SK-N-SH (cell line): Measurements from ENCODE around the gene INTS6L. TPM values are rescaled to one million over a fixed set of nuclear protein-coding genes. Genes with fewer than 3 reads are reported as not detected.

Experiments
- CTCF ChIA-PET: fragments of 300-600, 350-600 bp; formaldehyde crosslinking; extraction: SDS; loops from one replicate; lab custom pipeline; 2021; lab: Yijun Ruan, JAX
- POLR2A ChIA-PET: fragments of 350-600 bp; sonication (Branson Sonifier 250); formaldehyde crosslinking; extraction: SDS; loops from one replicate; lab custom pipeline; 2020; ENCODE audit warnings: antibody characterized with exemption, inconsistent platforms; lab: Yijun Ruan, JAX
- DNase-seq: peaks from one replicate; pipeline ENCODE4 v3.0.0; 2012
- H2AFZ ChIP-seq: fragments of 200-600 bp; sonication (generic); 2 replicates; pipeline ENCODE4 v1.8.1; 2016; ENCODE audit warnings: antibody characterized with exemption, mild to moderate bottlenecking, low read depth
- H3F3A ChIP-seq: fragments of 200-600 bp; sonication (generic); replicated peaks from 2 replicates; pipeline ENCODE3; 2016; ENCODE audit warnings: antibody characterized with exemption, mild to moderate bottlenecking; ENCODE audit not compliant: insufficient read depth
- H3K27ac ChIP-seq, 2 experiments: fragments of 200-500 bp in 1 of 2; fragments of 200-600 bp in 1 of 2; sonication (Bioruptor generic) in 1 of 2; sonication (generic), shearing (Covaris generic) in 1 of 2; 2 replicates each; pipeline versions ENCODE4 v1.5.1 to v1.6.1; 2014 to 2016; ENCODE audit warnings: low read depth in 2 of 2, inconsistent platforms in 1 of 2, low read length in 1 of 2, mild to moderate bottlenecking in 1 of 2, mixed read lengths in 1 of 2
- H3K27me3 ChIP-seq: fragments of 200-600 bp; sonication (generic), shearing (Covaris generic); 2 replicates; pipeline ENCODE4 v1.6.1; 2016; ENCODE audit warnings: mixed run types; ENCODE audit not compliant: insufficient read depth
- H3K36me3 ChIP-seq, 2 experiments: fragments of 200-500 bp in 1 of 2; fragments of 200-600 bp in 1 of 2; sonication (Bioruptor generic) in 1 of 2; sonication (generic) in 1 of 2; replicated peaks in 1 of 2; 2 replicates each; pipeline versions ENCODE3 to v1.5.1; 2014 to 2016; ENCODE audit warnings: low read length in 1 of 2, mild to moderate bottlenecking in 1 of 2; ENCODE audit not compliant: insufficient read depth in 2 of 2, control insufficient read depth in 1 of 2
- H3K4me1 ChIP-seq, 2 experiments: fragments of 200-500 bp in 1 of 2; fragments of 200-600 bp in 1 of 2; sonication (Bioruptor generic) in 1 of 2; sonication (generic), shearing (Covaris generic) in 1 of 2; 2 replicates each; pipeline versions ENCODE4 v1.5.1 to v1.6.1; 2014 to 2016; ENCODE audit warnings: low read depth in 1 of 2, low read length in 1 of 2, mixed run types in 1 of 2; ENCODE audit not compliant: insufficient read depth in 2 of 2, control insufficient read depth in 1 of 2
- H3K4me2 ChIP-seq: fragments of 200-600 bp; sonication (generic), shearing (Covaris generic); 2 replicates; pipeline ENCODE4 v1.6.1; 2017; ENCODE audit warnings: mixed run types
- H3K4me3 ChIP-seq, 2 experiments: fragments of 200-500 bp in 1 of 2; fragments of 200-600 bp in 1 of 2; sonication (Bioruptor generic) in 1 of 2; sonication (generic), shearing (Covaris generic) in 1 of 2; 2 replicates each; pipeline versions ENCODE4 v1.5.1 to v1.8.1; 2014 to 2016; ENCODE audit warnings: low read depth in 2 of 2, inconsistent platforms in 1 of 2, low read length in 1 of 2, mild to moderate bottlenecking in 1 of 2, mixed read lengths in 1 of 2, moderate library complexity in 1 of 2
- H3K79me2 ChIP-seq: fragments of 200-600 bp; sonication (generic); 2 replicates; pipeline ENCODE4 v1.8.1; 2017; ENCODE audit warnings: mild to moderate bottlenecking; ENCODE audit not compliant: insufficient read depth
- H3K9ac ChIP-seq: fragments of 200-600 bp; sonication (generic); 2 replicates; pipeline ENCODE4 v1.6.1; 2017; ENCODE audit warnings: mixed run types
- H3K9me2 ChIP-seq: fragments of 200-600 bp; sonication (generic); 2 replicates; pipeline ENCODE4 v1.6.1; 2017; ENCODE audit warnings: mixed run types
- H3K9me3 ChIP-seq: fragments of 200-600 bp; sonication (generic); 2 replicates; pipeline ENCODE4 v1.6.1; 2017; ENCODE audit warnings: mixed run types, mild to moderate bottlenecking, moderate library complexity
- H4K20me1 ChIP-seq: fragments of 200-600 bp; sonication (generic); 2 replicates; pipeline ENCODE4 v1.6.1; 2017; ENCODE audit warnings: mild to moderate bottlenecking, mixed run types; ENCODE audit not compliant: insufficient read depth
- CHD2 ChIP-seq: fragments of 150-350 bp; IDR thresholded peaks from 2 replicates; pipeline ENCODE4 v1.6.1; 2018; ENCODE audit warnings: low read length; ENCODE audit not compliant: partially characterized antibody
- CTCF ChIP-seq: fragments of 200-600 bp; sonication (generic); IDR thresholded peaks from 2 replicates; pipeline ENCODE4 v1.6.1; 2017; ENCODE audit warnings: antibody characterized with exemption, mild to moderate bottlenecking, moderate library complexity
- ELF1 ChIP-seq: IDR thresholded peaks from 2 replicates; pipeline ENCODE4 v1.4.0; 2012
- EZH2phosphoT487 ChIP-seq: fragments of 200-600 bp; sonication (generic); IDR thresholded peaks from 2 replicates; pipeline ENCODE4 v1.6.1; 2017; ENCODE audit warnings: low read depth, mixed run types, mild to moderate bottlenecking, antibody characterized with exemption, moderate library complexity, borderline replicate concordance
- FOSL2 ChIP-seq: IDR thresholded peaks from 2 replicates; pipeline ENCODE4 v1.4.0; 2012; ENCODE audit warnings: low read depth, mild to moderate bottlenecking, moderate library complexity, borderline replicate concordance
- FOXJ3 ChIP-seq: sonication (generic); formaldehyde crosslinking; IDR thresholded peaks from 2 replicates; pipeline ENCODE4 v1.5.1; 2020; ENCODE audit warnings: mild to moderate bottlenecking, missing genetic modification reagents
- GABPA ChIP-seq: IDR thresholded peaks from 2 replicates; pipeline ENCODE4 v1.4.0; 2012; ENCODE audit warnings: low read depth, mild to moderate bottlenecking
- GATA2 ChIP-seq: sonication (generic); formaldehyde crosslinking; IDR thresholded peaks from 2 replicates; pipeline ENCODE4 v1.5.0; 2020; ENCODE audit warnings: mild to moderate bottlenecking, missing genetic modification reagents
- MXI1 ChIP-seq: IDR thresholded peaks from 2 replicates; pipeline ENCODE4 v1.6.1; 2012; ENCODE audit warnings: mild to moderate bottlenecking, low read depth, low read length, improper control_type of control experiment
- NFIC ChIP-seq: IDR thresholded peaks from 2 replicates; pipeline ENCODE4 v1.4.0; 2012; ENCODE audit warnings: borderline replicate concordance
- PBX3 ChIP-seq: IDR thresholded peaks from 2 replicates; pipeline ENCODE4; 2012
- POLR2AphosphoS5 ChIP-seq: IDR thresholded peaks from 2 replicates; pipeline ENCODE4 v1.6.1; 2012; ENCODE audit warnings: low read depth, low read length
- RAD21 ChIP-seq: IDR thresholded peaks from 2 replicates; pipeline ENCODE4 v1.6.1; 2012; ENCODE audit warnings: mild to moderate bottlenecking, low read length
- RCOR1 ChIP-seq: fragments of 150-350 bp; IDR thresholded peaks from 2 replicates; pipeline ENCODE4 v1.6.1; 2017; ENCODE audit warnings: antibody characterized with exemption, low read length
- RFX5 ChIP-seq: IDR thresholded peaks from 2 replicates; pipeline ENCODE4 v1.6.1; 2012; ENCODE audit warnings: mild to moderate bottlenecking, improper control_type of control experiment, low read length
- TAF1 ChIP-seq: IDR thresholded peaks from 2 replicates; pipeline ENCODE4 v1.6.1; 2012; ENCODE audit warnings: low read depth, mild to moderate bottlenecking, low read length, moderate library complexity, borderline replicate concordance
- TCF12 ChIP-seq: IDR thresholded peaks from 2 replicates; pipeline ENCODE4 v1.4.0; 2012
- TEAD4 ChIP-seq: IDR thresholded peaks from 2 replicates; pipeline ENCODE4 v1.4.0; 2012; ENCODE audit warnings: mild to moderate bottlenecking, borderline replicate concordance; ENCODE audit not compliant: insufficient read depth
- USF2 ChIP-seq: fragments of 150-350 bp; IDR thresholded peaks from 2 replicates; pipeline ENCODE4 v1.6.1; 2017; ENCODE audit warnings: antibody characterized with exemption, low read length, low read depth, borderline replicate concordance
- WGBS: methylation state at CpG from one replicate; pipeline ENCODE4 v1.1.6; 2017; ENCODE audit warnings: low lambda C conversion rate; 5-methylcytosine and 5-hydroxymethylcytosine counted together
- polyA plus RNA-seq, 3 experiments: library from polyadenylated mRNA; depleted of rRNA; stranded (reverse); fragments of >200 nt; gene quantifications; 2 replicates each; pipeline ENCODE4 v1.2.3, GENCODE V29; 2012
- TF ChIP-seq, protein P1 (sequence below): IDR thresholded peaks from 2 replicates; pipeline ENCODE4 v1.4.0; 2012; ENCODE audit warnings: low read depth

INTS6L gene
- polyA plus RNA-seq, 1 of the 3 experiments (the other 2 are of a cell fraction) = 2.0 TPM

DNA sequence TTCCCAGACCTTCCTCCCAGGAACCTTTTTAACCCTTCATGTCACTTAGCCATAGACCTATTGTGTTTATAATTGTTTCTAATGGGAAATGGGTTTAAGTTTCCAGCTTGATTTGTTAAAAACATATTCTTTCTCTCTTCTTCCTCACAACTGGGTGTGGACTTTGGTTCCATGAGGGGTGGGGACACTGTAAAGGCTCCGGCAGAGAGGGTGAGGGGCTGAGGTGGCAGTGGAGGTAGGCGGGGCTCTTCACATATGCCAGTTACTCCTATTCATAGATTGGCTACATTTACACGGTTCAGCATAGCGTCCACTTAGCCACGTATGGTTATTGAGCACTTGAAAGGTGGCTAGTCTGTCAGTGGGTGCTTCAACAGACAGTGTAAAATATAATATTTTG, 7.8 kb downstream of the INTS6L start:
- H3K9me3 ChIP-seq = no peaks in the 10 kb centered on the region
- no peaks in the 10 kb centered on the region for H3K4me1 ChIP-seq
- WGBS = 55% methylated on average over 5 of the region's 5 CpGs
- H3K9me2 ChIP-seq = no peaks in the 10 kb centered on the region
- no peak overlapping the region for H3K4me2 ChIP-seq
- no peak for TF ChIP-seq NFIC
- TF ChIP-seq, all 33 proteins: peak for 0
- H2AFZ ChIP-seq = no peak overlapping the region
- no peak overlapping the region for H3K9ac ChIP-seq
- no peak for DNase-seq
- H3K4me3 ChIP-seq = no peak overlapping the region
- no peaks in the 10 kb centered on the region for H4K20me1 ChIP-seq
- H3K79me2 ChIP-seq = no peaks in the 10 kb centered on the region
- no peak overlapping the region for H3K27ac ChIP-seq
- no peaks in the 10 kb centered on the region; the same call in 1 of the 2 replicates for H3K27me3 ChIP-seq
- POLR2A ChIA-PET = no interaction called here
- CTCF ChIA-PET = interaction anchor here (1.1 kb wide), 1 partner anchor 30 kb away, joined by 3 read pairs; no protein-coding TSS in a partner anchor
- no peaks in the 10 kb centered on the region for H3F3A ChIP-seq
- no peaks in the 10 kb centered on the region for H3K36me3 ChIP-seq

- CTCF ChIA-PET = interaction anchor here (1.5 kb wide), 1 partner anchor 11 kb away, joined by 3 read pairs; no protein-coding TSS in a partner anchor
- TF ChIP-seq RAD21 (no peak), GABPA (no peak), RFX5 (no peak), GATA2 (CRISPR knock-in tag) (no peak), ELF1 (no peak), EZH2phosphoT487 (no peak), CTCF (no peak), USF2 (no peak), FOSL2 (no peak), FOXJ3 (CRISPR knock-in tag) (no peak), PBX3 (no peak), CHD2 (no peak), POLR2AphosphoS5 (no peak), TCF12 (no peak), RCOR1 (no peak), MXI1 (no peak), TEAD4 (no peak), TAF1 (no peak)
- TF ChIP-seq, protein P1, sequence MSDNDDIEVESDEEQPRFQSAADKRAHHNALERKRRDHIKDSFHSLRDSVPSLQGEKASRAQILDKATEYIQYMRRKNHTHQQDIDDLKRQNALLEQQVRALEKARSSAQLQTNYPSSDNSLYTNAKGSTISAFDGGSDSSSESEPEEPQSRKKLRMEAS = no peak
- no peaks in the 10 kb centered on the region for H3K4me1 ChIP-seq
- no peak for DNase-seq
- WGBS = 40% methylated on average over 3 of the region's 3 CpGs
- H3K9me2 ChIP-seq = no peaks in the 10 kb centered on the region
- no peak overlapping the region for H2AFZ ChIP-seq
- no peaks in the 10 kb centered on the region; the same call in 1 of the 2 replicates for H3K27me3 ChIP-seq
- H3K79me2 ChIP-seq = no peaks in the 10 kb centered on the region
- no peak overlapping the region for H3K4me2 ChIP-seq
- H3K9ac ChIP-seq = no peak overlapping the region
- H3K9me3 ChIP-seq = no peaks in the 10 kb centered on the region
- no peak overlapping the region for H3K4me3 ChIP-seq
- H3K27ac ChIP-seq = no peak overlapping the region
- no peaks in the 10 kb centered on the region for H3F3A ChIP-seq
- no peaks in the 10 kb centered on the region for H4K20me1 ChIP-seq
- POLR2A ChIA-PET = no interaction called here
- H3K36me3 ChIP-seq = no peaks in the 10 kb centered on the region
Observed at GRCh38 chrX:135528756-135529155, 8.3 kb downstream of the INTS6L start.
